WTC11 (cell line): ENCODE measurements around the gene ANO8. TPM values are rescaled to one million over a fixed set of nuclear protein-coding genes. Genes with fewer than 3 reads are reported as not detected.

Experiments used
- ATAC-seq: fragments of 200-7000 bp; cut with Tn5 transposase; 2 replicates; pipeline ENCODE4 v1.10.0; 2021; ENCODE audit warnings: mild to moderate bottlenecking, moderate library complexity
- CTCF ChIA-PET: fragments of 300-600 bp; sonication (Branson Sonifier 250); formaldehyde crosslinking; loops from one replicate; lab custom pipeline; 2021; ENCODE audit warnings: antibody characterized with exemption; lab: Charles Lee
- POLR2A ChIA-PET: fragments of 350-600 bp; sonication (Branson Sonifier 250); formaldehyde crosslinking; loops from one replicate; lab custom pipeline; 2021; ENCODE audit warnings: antibody characterized with exemption; lab: Charles Lee
- DNase-seq: peaks from one replicate; pipeline ENCODE4 v3.0.0; 2021; ENCODE audit warnings: low spot score
- H3K27ac Mint-ChIP-seq: 2 replicates; pipeline ENCODE4 v1.8.0; 2021; ENCODE audit warnings: mixed read lengths
- H3K27me3 Mint-ChIP-seq: 2 replicates; pipeline ENCODE4 v1.8.0; 2021; ENCODE audit warnings: low read depth, mild to moderate bottlenecking, moderate library complexity, mixed read lengths
- H3K36me3 Mint-ChIP-seq: 2 replicates; pipeline ENCODE4 v1.8.0; 2021; ENCODE audit warnings: mixed read lengths
- H3K4me1 Mint-ChIP-seq: 2 replicates; pipeline ENCODE4 v1.8.0; 2022; ENCODE audit warnings: mixed read lengths
- H3K4me3 Mint-ChIP-seq: 2 replicates; pipeline ENCODE4 v1.8.0; 2021; ENCODE audit warnings: mild to moderate bottlenecking, moderate library complexity, mixed read lengths
- H3K9me3 Mint-ChIP-seq: 2 replicates; pipeline ENCODE4 v1.8.0; 2021; ENCODE audit warnings: mixed read lengths
- ATF3 ChIP-seq: sonication (generic); formaldehyde crosslinking; conservative IDR thresholded peaks from 2 replicates; pipeline ENCODE4 v1.8.1; 2022; ENCODE audit warnings: mild to moderate bottlenecking, missing genetic modification reagents
- CREB1 ChIP-seq: sonication (generic); formaldehyde crosslinking; IDR thresholded peaks from 2 replicates; pipeline ENCODE4 v1.8.0; 2023; ENCODE audit warnings: mild to moderate bottlenecking, missing genetic modification reagents
- CTCF ChIP-seq: fragments of 200-600 bp; IDR thresholded peaks from 2 replicates; pipeline ENCODE4 v1.8.0; 2022; ENCODE audit warnings: antibody characterized with exemption
- E2F4 ChIP-seq: sonication (generic); formaldehyde crosslinking; IDR thresholded peaks from 2 replicates; pipeline ENCODE4 v1.8.1; 2022; ENCODE audit warnings: low read depth, mild to moderate bottlenecking, moderate library complexity, missing genetic modification reagents, borderline replicate concordance
- FOXJ3 ChIP-seq: sonication (generic); formaldehyde crosslinking; IDR thresholded peaks from 2 replicates; pipeline ENCODE4 v1.9.0; 2021; ENCODE audit warnings: missing genetic modification reagents, mild to moderate bottlenecking, borderline replicate concordance
- GTF2I ChIP-seq: fragments of 250-450 bp; sonication (Bioruptor Pico); conservative IDR thresholded peaks from 2 replicates; pipeline ENCODE4 v1.4.0; 2021; ENCODE audit warnings: mild to moderate bottlenecking
- NR2C2 ChIP-seq: sonication (generic); formaldehyde crosslinking; IDR thresholded peaks from 2 replicates; pipeline ENCODE4 v1.8.0; 2022; ENCODE audit warnings: mild to moderate bottlenecking, missing genetic modification reagents
- OVOL2 ChIP-seq: fragments of 250-450 bp; sonication (Bioruptor Pico); IDR thresholded peaks from 2 replicates; pipeline ENCODE4 v1.9.0; 2021; ENCODE audit warnings: mild to moderate bottlenecking, borderline replicate concordance
- PRDM15 ChIP-seq: sonication (generic); formaldehyde crosslinking; IDR thresholded peaks from 2 replicates; pipeline ENCODE4 v1.8.0; 2022; ENCODE audit warnings: missing genetic modification reagents
- ZNF121 ChIP-seq: sonication (generic); formaldehyde crosslinking; IDR thresholded peaks from 2 replicates; pipeline ENCODE4 v1.8.0; 2023; ENCODE audit warnings: missing genetic modification reagents
- ZNF281 ChIP-seq: sonication (generic); formaldehyde crosslinking; IDR thresholded peaks from 2 replicates; pipeline ENCODE4 v1.8.0; 2023; ENCODE audit warnings: mild to moderate bottlenecking, missing genetic modification reagents
- ZNF317 ChIP-seq: sonication (generic); formaldehyde crosslinking; IDR thresholded peaks from 2 replicates; pipeline ENCODE4 v1.8.1; 2023; ENCODE audit warnings: low read depth, mild to moderate bottlenecking, moderate library complexity, missing genetic modification reagents, borderline replicate concordance
- ZNF416 ChIP-seq: fragments of 250-450 bp; sonication (Bioruptor Pico); IDR thresholded peaks from 2 replicates; pipeline ENCODE4 v1.9.0; 2021; ENCODE audit warnings: mild to moderate bottlenecking, inconsistent platforms
- ZNF423 ChIP-seq: fragments of 250-450 bp; sonication (Bioruptor Pico); IDR thresholded peaks from 2 replicates; pipeline ENCODE4 v2.1.2; 2022; ENCODE audit warnings: mild to moderate bottlenecking, moderate library complexity
- ZNF671 ChIP-seq: fragments of 250-450 bp; sonication (Bioruptor Pico); IDR thresholded peaks from 2 replicates; pipeline ENCODE4 v1.8.0; 2021; ENCODE audit warnings: mild to moderate bottlenecking
- total RNA-seq: library from RNA; stranded (reverse); gene quantifications from 3 replicates; pipeline ENCODE4 v1.2.3, GENCODE V29; 2021

The ANO8 gene
- total RNA-seq, 1 experiment from 2014 or later = 32.6 TPM

GRCh38 chr19:17305216-17305516, 29.5 kb downstream of the ANO8 start (continued):
- TF ChIP-seq E2F4 (no peak), FOXJ3 (CRISPR knock-in tag) (no peak), ZNF416 (CRISPR knock-in tag) (0 out of 2 replicates have a peak, but pooled peaks have one; percentile 87), ATF3 (CRISPR knock-in tag) (no peak), ZNF281 (no peak), ZNF671 (CRISPR knock-in tag) (no peak), ZNF317 (CRISPR knock-in tag) (no peak), GTF2I (CRISPR knock-in tag) (no peak), NR2C2 (CRISPR knock-in tag) (no peak), CREB1 (CRISPR knock-in tag) (no peak), ZNF423 (CRISPR knock-in tag) (peak; percentile 86; the same call in 1 of the 2 replicates)

- Mint-ChIP-seq H3K27me3 (no peaks in the 10 kb centered on the region), H3K27ac (peak overlapping the region; percentile 81), H3K36me3 (peaks cover 5% of the 10 kb centered on the region), H3K4me3 (peak overlapping the region; percentile 89), H3K9me3 (no peaks in the 10 kb centered on the region), H3K4me1 (peaks cover 39% of the 10 kb centered on the region)
- ATAC-seq (no peak), DNase-seq (no peak)
- TF ChIP-seq ZNF121 (CRISPR knock-in tag) = peak; percentile 89; the same call in 1 of the 2 replicates
- no peak for TF ChIP-seq OVOL2 (CRISPR knock-in tag)
- no peak for TF ChIP-seq PRDM15
- CTCF ChIA-PET = interaction anchor here (0.5 to 3.1 kb wide), 27 partner anchors 8 to 272 kb away, joined by 3 to 60 read pairs (median 5); partner anchors contain the start of genes ANKLE1, BABAM1 and USE1
- POLR2A ChIA-PET = interaction anchor here (0.5 to 1.3 kb wide), 8 partner anchors 8 to 100 kb away, joined by 3 to 17 read pairs (median 6); partner anchors contain the start of gene BST2
These were observed 30.1 kb downstream of the ANO8 start for GRCh38 chr19:17304386-17305215.

- Mint-ChIP-seq H3K27me3 (no peaks in the 10 kb centered on the region), H3K9me3 (no peaks in the 10 kb centered on the region), H3K4me1 (peaks cover 37% of the 10 kb centered on the region), H3K27ac (peak overlapping the region; percentile 57; the same call in 1 of the 2 replicates), H3K4me3 (peak overlapping the region; percentile 68), H3K36me3 (peaks cover 6% of the 10 kb centered on the region)
- no peak for ATAC-seq
- POLR2A ChIA-PET = no interaction called here
- CTCF ChIA-PET = interaction anchor here (0.7 to 2.1 kb wide), 7 partner anchors 11 to 178 kb away, joined by 3 to 8 read pairs (median 4); no protein-coding TSS in a partner anchor
- TF ChIP-seq CTCF (0 out of 2 replicates have a peak, but pooled peaks have one; percentile 2), ZNF671 (CRISPR knock-in tag) (no peak)
- DNase-seq = no peak
These were observed 30.8 kb downstream of the ANO8 start for GRCh38 chr19:17303940-17304267.
